GM19351 (cell line): ENCODE data around the gene SLC47A2.

ENCODE experiments used
- ATAC-seq: cut with Tn5 transposase; IDR thresholded peaks from one replicate; pipeline ENCODE4 v1.9.1; 2021; ENCODE audit warnings: mild to moderate bottlenecking, moderate library complexity; ENCODE audit not compliant: unreplicated experiment

SLC47A2 gene

GRCh38 chr17:19747829-19748806 is 31.7 kb upstream of the SLC47A2 start, which contains the start of gene ALDH3A1:
Gene ALDH3A1 (minus strand): TSS chr17:19748298. CDS start chr17:19745129, 3,169 bp downstream.
- no peak for ATAC-seq

GRCh38 chr17:19747159-19747719 is 30.9 kb upstream of the SLC47A2 start:
- ATAC-seq: no peak

- no peak for ATAC-seq
Observed at GRCh38 chr17:19746517-19746916, 30.1 kb upstream of the SLC47A2 start.

GRCh38 chr17:19744922-19745757 is 28.8 kb upstream of the SLC47A2 start:
- ATAC-seq: peak; percentile 65

GRCh38 chr17:19744492-19744891 is 28.1 kb upstream of the SLC47A2 start:
- ATAC-seq: peak; percentile 18

- no peak for ATAC-seq
Observed at GRCh38 chr17:19743101-19744100, 27.0 kb upstream of the SLC47A2 start.

GRCh38 chr17:19742495-19742894 is 26.1 kb upstream of the SLC47A2 start:
- no peak for ATAC-seq

- ATAC-seq: no peak
Observed at GRCh38 chr17:19741832-19742457, 25.6 kb upstream of the SLC47A2 start.

- no peak for ATAC-seq
Observed at GRCh38 chr17:19740933-19741332, 24.5 kb upstream of the SLC47A2 start.

- ATAC-seq: no peak
Observed at GRCh38 chr17:19739241-19740201, 23.1 kb upstream of the SLC47A2 start.

- no peak for ATAC-seq
Observed at GRCh38 chr17:19738757-19739156, 22.4 kb upstream of the SLC47A2 start.

GRCh38 chr17:19738073-19738449 is 21.7 kb upstream of the SLC47A2 start:
- ATAC-seq: no peak

- no peak for ATAC-seq
Observed at GRCh38 chr17:19737305-19738072, 21.1 kb upstream of the SLC47A2 start.

GRCh38 chr17:19736071-19736470 is 19.7 kb upstream of the SLC47A2 start:
- ATAC-seq: no peak

- ATAC-seq: no peak
Observed at GRCh38 chr17:19733953-19734526, 17.7 kb upstream of the SLC47A2 start.

- ATAC-seq: no peak
Observed at GRCh38 chr17:19731626-19732025, 15.2 kb upstream of the SLC47A2 start.

- no peak for ATAC-seq
Observed at GRCh38 chr17:19730843-19731242, 14.5 kb upstream of the SLC47A2 start.
